ENCODE measurements around the gene SIRT5. TPM values are rescaled to one million over a fixed set of nuclear protein-coding genes. Genes with fewer than 3 reads are reported as not detected.

Gene SIRT5
- total and polyA plus RNA-seq, 8 donors = 1.8 to 10.3 (median 4.7) TPM

- Histone ChIP-seq H3K4me1 (peaks cover 11 to 94% (median 54%) of the 10 kb centered on the region in 4 donors), H3K27ac (no peak overlapping the region), H3K27me3 (no peaks in the 10 kb centered on the region), H3K9me3 (no peaks in the 10 kb centered on the region), H3K36me3 (no peaks in the 10 kb centered on the region), H3K4me3 (no peak overlapping the region)
- DNase-seq = no peak
- intact Hi-C loops (cut with DNase I; ENCODE audit: low total_unique reads) = no loop called here
- WGBS, 5 donors = 75 to 90% (median 84%) methylated on average over 3 of the region's 3 CpGs
- TF ChIP-seq CTCF (IDR thresholded peaks at IDR 0.05) (no peak), EP300 (IDR thresholded peaks at IDR 0.05) (no peak), POLR2AphosphoS5 (IDR thresholded peaks at IDR 0.05) (no peak), POLR2A (IDR thresholded peaks at IDR 0.05) (no peak)
Measured at GRCh38 chr6:13662651-13663334, 88.4 kb downstream of the SIRT5 start.

DNA sequence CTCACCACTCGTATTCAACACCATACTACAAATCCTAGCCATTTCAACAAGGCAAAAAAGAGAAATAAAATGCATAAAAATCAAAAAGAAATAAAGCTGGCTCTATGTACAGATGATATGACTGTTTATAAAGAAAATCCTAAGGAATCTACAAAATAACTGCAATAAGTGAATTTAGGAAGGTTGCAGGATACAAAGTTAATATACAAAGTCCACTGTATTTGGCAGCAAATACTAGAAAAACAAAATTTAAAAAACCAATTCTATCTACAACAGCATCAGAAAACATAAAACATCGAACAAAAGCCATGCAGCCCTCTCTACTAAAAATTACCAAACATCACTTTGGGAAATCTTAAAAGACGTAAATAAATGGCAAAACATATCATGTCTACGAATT, 89.6 kb downstream of the SIRT5 start:
- no peak for TF ChIP-seq POLR2AphosphoS5 (IDR thresholded peaks at IDR 0.05)
- no peak for TF ChIP-seq EP300 (IDR thresholded peaks at IDR 0.05)
- no peak for TF ChIP-seq POLR2A (IDR thresholded peaks at IDR 0.05)
- no peak for TF ChIP-seq CTCF (IDR thresholded peaks at IDR 0.05)
- Histone ChIP-seq H3K4me3 (no peak overlapping the region), H3K4me1 (peaks cover 11 to 92% (median 54%) of the 10 kb centered on the region in 4 donors), H3K27me3 (no peaks in the 10 kb centered on the region), H3K27ac (no peak overlapping the region), H3K9me3 (no peaks in the 10 kb centered on the region), H3K36me3 (no peaks in the 10 kb centered on the region)
- WGBS, 5 donors = 61 to 81% (median 70%) methylated on average over 4 of the region's 4 CpGs
- no peak for DNase-seq
- intact Hi-C loops (cut with DNase I; ENCODE audit: low total_unique reads) = no loop called here

Other genes with a start within 250 kb of the SIRT5 start
- gene TBC1D7, start 246.1 kb upstream of the SIRT5 start, total RNA-seq = 10 to 100 TPM in 1 of 5 donors, 1 to 10 TPM in 3, not detected in 1; 2.7 to 20.4 (median 7.5) TPM
- 10 to 100 TPM in 2 of 3 donors, 1 to 10 TPM in 1; 8.2 to 15.3 (median 10.2) TPM for gene TBC1D7, start 246.1 kb upstream of the SIRT5 start, polyA plus RNA-seq
- 10 to 100 TPM in 4 of 5 donors, 1 to 10 TPM in 1; 7.6 to 29.4 (median 17.1) TPM for gene GFOD1, start 87.0 kb upstream of the SIRT5 start, total RNA-seq
- gene GFOD1, start 87.0 kb upstream of the SIRT5 start, polyA plus RNA-seq = 1 to 10 TPM in 2 of 3 donors, under 1 TPM in 1; 0.76 to 5.3 (median 1.1) TPM
- 100 to 1,000 TPM in 1 of 5 donors, 10 to 100 TPM in 4; 18.1 to 147 (median 67.9) TPM for gene NOL7, start 40.7 kb downstream of the SIRT5 start, total RNA-seq
- gene NOL7, start 40.7 kb downstream of the SIRT5 start, polyA plus RNA-seq = 10 to 100 TPM; 50.8 to 68.7 (median 57.3) TPM
- gene RANBP9, start 137.2 kb downstream of the SIRT5 start, total RNA-seq = 10 to 100 TPM; 17.4 to 51.4 (median 21.0) TPM
- 10 to 100 TPM; 13.1 to 21.8 (median 18.6) TPM for gene RANBP9, start 137.2 kb downstream of the SIRT5 start, polyA plus RNA-seq
- gene MCUR1, start 240.0 kb downstream of the SIRT5 start, total RNA-seq = 10 to 100 TPM in 2 of 5 donors, 1 to 10 TPM in 3; 2.3 to 11.9 (median 5.5) TPM
- 10 to 100 TPM in 2 of 3 donors, 1 to 10 TPM in 1; 7.5 to 16.4 (median 16.4) TPM for gene MCUR1, start 240.0 kb downstream of the SIRT5 start, polyA plus RNA-seq

Measured in stomach (tissue), 9 donors.